ENCODE data around the gene KIF4A. TPM values are rescaled to one million over a fixed set of nuclear protein-coding genes. Genes with fewer than 3 reads are reported as not detected.
"Not testable (repeated sequence)": the region's sequence is repeated elsewhere in the genome, so short reads cannot be mapped to it uniquely, and the experiment has no call there.

The KIF4A gene
- total RNA-seq, 1 experiment from 2014 or later = 40.3 TPM

DNA sequence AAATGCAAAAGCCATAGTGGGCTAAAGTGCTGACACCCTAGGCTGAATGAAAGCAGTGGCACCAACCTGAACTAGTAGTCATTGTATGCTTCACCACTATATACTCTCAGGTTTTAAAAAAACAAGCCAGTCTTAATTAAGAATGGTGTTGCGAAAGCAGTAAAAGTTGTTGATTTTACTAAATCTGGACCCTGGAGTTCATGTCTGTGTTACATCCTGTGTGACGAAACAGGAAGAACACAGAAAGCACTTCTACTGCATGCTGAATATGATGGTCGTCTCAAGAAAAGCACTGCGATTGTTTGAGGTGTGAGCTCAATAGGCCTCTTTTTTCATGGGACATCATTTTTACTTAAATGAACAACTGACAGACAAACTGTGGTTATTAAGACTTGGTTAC is 109.0 kb downstream of the KIF4A start:
- intact Hi-C loops (cut with micrococcal nuclease) = no loop called here
- BruUV-seq (replicated peaks) = no TSS peak
- ChIA-PET CTCF (no interaction called here), RAD21 (ENCODE audit: low non-redundant PET in 1 of 2, low total read pairs in 2 of 2, uncharacterized antibody in 2 of 2, unreplicated experiment in 2 of 2) (no interaction called here), POLR2A (no interaction called here)
- Histone ChIP-seq H3K36me3 (ENCODE audit: control insufficient read depth in 1 of 2, insufficient read depth in 2 of 2, low read length in 2 of 2) (peaks cover 5 to 11% of the 10 kb centered on the region in 2 experiments; a peak in 2 of 4 replicates), H3K9me3 (ENCODE audit: control insufficient read depth in 1 of 2, insufficient read depth in 1 of 2, low read depth in 1 of 2, low read length in 2 of 2) (no peaks in the 10 kb centered on the region), H2AFZ (ENCODE audit: low read depth, low read length, poor library complexity, severe bottlenecking) (no peak overlapping the region), H3K27ac (ENCODE audit: low read depth, low read length) (no peak overlapping the region), H3K79me2 (ENCODE audit: insufficient read depth, low read length) (no peaks in the 10 kb centered on the region), H3K4me3 (replicated peaks in 1 of 2; ENCODE audit: low read depth in 1 of 2, low read length in 2 of 2) (no peak overlapping the region), H3K9ac (ENCODE audit: low read length) (no peak overlapping the region), H3K9me2 (ENCODE audit: insufficient read depth) (no peaks in the 10 kb centered on the region), H4K20me1 (ENCODE audit: insufficient read depth) (no peaks in the 10 kb centered on the region), H3K4me2 (ENCODE audit: low read length) (no peak overlapping the region), H3K4me1 (ENCODE audit: control insufficient read depth in 1 of 2, insufficient read depth in 2 of 2, low read length in 2 of 2) (no peaks in the 10 kb centered on the region), H3K27me3 (ENCODE audit: insufficient read depth, low read length) (no peaks in the 10 kb centered on the region)
- TF ChIP-seq, protein P1, sequence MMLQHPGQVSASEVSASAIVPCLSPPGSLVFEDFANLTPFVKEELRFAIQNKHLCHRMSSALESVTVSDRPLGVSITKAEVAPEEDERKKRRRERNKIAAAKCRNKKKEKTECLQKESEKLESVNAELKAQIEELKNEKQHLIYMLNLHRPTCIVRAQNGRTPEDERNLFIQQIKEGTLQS (IDR thresholded peaks at IDR 0.05) = no peak
- no peak for TF ChIP-seq ZNF274 (IDR thresholded peaks at IDR 0.05; ENCODE audit: low read depth, low read length)
- DNase-seq (ENCODE audit: low read depth, low spot score) (no peak), ATAC-seq (no peak)

DNA sequence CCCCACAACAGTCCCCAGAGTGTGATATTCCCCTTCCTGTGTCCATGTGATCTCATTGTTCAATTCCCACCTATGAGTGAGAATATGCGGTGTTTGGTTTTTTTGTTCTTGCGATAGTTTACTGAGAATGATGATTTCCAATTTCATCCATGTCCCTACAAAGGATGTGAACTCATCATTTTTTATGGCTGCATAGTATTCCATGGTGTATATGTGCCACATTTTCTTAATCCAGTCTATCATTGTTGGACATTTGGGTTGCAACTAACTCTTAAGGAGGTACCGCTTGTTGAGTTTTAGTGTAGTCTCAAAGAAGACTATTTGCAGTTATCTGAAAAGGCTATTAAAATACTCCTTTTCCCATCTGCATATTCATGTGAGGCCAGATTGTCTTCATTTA is 110.3 kb downstream of the KIF4A start:
- RAD21 ChIA-PET (ENCODE audit: low non-redundant PET in 1 of 2, low total read pairs in 2 of 2, uncharacterized antibody in 2 of 2, unreplicated experiment in 2 of 2); H3K27me3 ChIP-seq (ENCODE audit: insufficient read depth, low read length); H3K4me2 ChIP-seq (ENCODE audit: low read length); H4K20me1 ChIP-seq (ENCODE audit: insufficient read depth); H3K9me3 ChIP-seq (ENCODE audit: control insufficient read depth in 1 of 2, insufficient read depth in 1 of 2, low read depth in 1 of 2, low read length in 2 of 2); ATAC-seq; POLR2A ChIA-PET; intact Hi-C loops (cut with micrococcal nuclease); H3K9ac ChIP-seq (ENCODE audit: low read length); CTCF ChIA-PET; DNase-seq (ENCODE audit: low read depth, low spot score); H3K79me2 ChIP-seq (ENCODE audit: insufficient read depth, low read length); H3K27ac ChIP-seq (ENCODE audit: low read depth, low read length); H3K9me2 ChIP-seq (ENCODE audit: insufficient read depth); H3K4me1 ChIP-seq (ENCODE audit: control insufficient read depth in 1 of 2, insufficient read depth in 2 of 2, low read length in 2 of 2); H3K4me3 ChIP-seq (replicated peaks in 1 of 2; ENCODE audit: low read depth in 1 of 2, low read length in 2 of 2); BruUV-seq (replicated peaks); H2AFZ ChIP-seq (ENCODE audit: low read depth, low read length, poor library complexity, severe bottlenecking): not testable (repeated sequence)
- peaks cover 5 to 16% of the 10 kb centered on the region in 2 experiments; a peak in 3 of 4 replicates for H3K36me3 ChIP-seq (ENCODE audit: control insufficient read depth in 1 of 2, insufficient read depth in 2 of 2, low read length in 2 of 2)

DNA sequence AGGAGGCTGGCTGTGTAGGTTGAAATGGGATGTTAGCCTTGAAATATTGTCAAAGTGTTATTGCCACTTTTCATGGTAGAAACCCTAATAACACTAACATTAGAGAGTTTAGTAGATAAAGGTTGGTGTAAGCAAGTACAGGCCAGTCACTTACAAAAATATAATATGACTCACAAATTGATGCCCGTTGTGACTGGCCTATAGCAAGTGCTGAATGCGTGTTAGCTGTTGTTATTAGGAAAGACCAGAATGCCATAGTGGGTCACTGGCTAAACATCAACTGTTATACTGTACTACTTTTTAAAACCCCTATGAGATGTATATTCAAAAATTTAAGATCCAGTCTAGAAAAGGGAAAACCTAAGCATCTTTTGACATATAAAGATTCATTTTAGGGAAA is 112.8 kb downstream of the KIF4A start:
- POLR2A ChIA-PET = no interaction called here
- no peak for ATAC-seq

More for the DNA sequence above, 112.8 kb downstream of the KIF4A start:
- no TSS peak for BruUV-seq (replicated peaks)
- TF ChIP-seq ZFX (IDR thresholded peaks at IDR 0.05) (no peak), POLR2A (IDR thresholded peaks at IDR 0.05; ENCODE audit: borderline replicate concordance, extremely low read depth, insufficient read depth, insufficient read length) (no peak), SIN3A (IDR thresholded peaks at IDR 0.05; ENCODE audit: low read depth) (no peak), YY1 (IDR thresholded peaks at IDR 0.05; ENCODE audit: extremely low read depth, insufficient replicate concordance, low read depth, low read length) (no peak)
- RAD21 ChIA-PET (ENCODE audit: low non-redundant PET in 1 of 2, low total read pairs in 2 of 2, uncharacterized antibody in 2 of 2, unreplicated experiment in 2 of 2) = interaction anchor here in 1 of 2 experiments (0.6 kb wide), 1 partner anchor 32 kb away, joined by 4 read pairs; no protein-coding TSS in a partner anchor
- H3K36me3 ChIP-seq (ENCODE audit: control insufficient read depth in 1 of 2, insufficient read depth in 2 of 2, low read length in 2 of 2) = peaks cover 4 to 10% of the 10 kb centered on the region in 2 experiments; a peak in 2 of 4 replicates
- DNase-seq (ENCODE audit: low read depth, low spot score) = no peak
- no peaks in the 10 kb centered on the region for H3K4me1 ChIP-seq (ENCODE audit: control insufficient read depth in 1 of 2, insufficient read depth in 2 of 2, low read length in 2 of 2)
- CTCF ChIA-PET = no interaction called here
- H3K27me3 ChIP-seq (ENCODE audit: insufficient read depth, low read length) = no peaks in the 10 kb centered on the region
- H3K4me3 ChIP-seq (replicated peaks in 1 of 2; ENCODE audit: low read depth in 1 of 2, low read length in 2 of 2) = no peak overlapping the region
- no peaks in the 10 kb centered on the region for H3K9me2 ChIP-seq (ENCODE audit: insufficient read depth)
- intact Hi-C loops (cut with micrococcal nuclease) = no loop called here
- no peak overlapping the region for H3K9ac ChIP-seq (ENCODE audit: low read length)
- no peak overlapping the region for H2AFZ ChIP-seq (ENCODE audit: low read depth, low read length, poor library complexity, severe bottlenecking)
- no peaks in the 10 kb centered on the region for H4K20me1 ChIP-seq (ENCODE audit: insufficient read depth)
- no peak overlapping the region for H3K27ac ChIP-seq (ENCODE audit: low read depth, low read length)
- no peaks in the 10 kb centered on the region for H3K9me3 ChIP-seq (ENCODE audit: control insufficient read depth in 1 of 2, insufficient read depth in 1 of 2, low read depth in 1 of 2, low read length in 2 of 2)
- no peak overlapping the region for H3K4me2 ChIP-seq (ENCODE audit: low read length)
- no peaks in the 10 kb centered on the region for H3K79me2 ChIP-seq (ENCODE audit: insufficient read depth, low read length)

Measured in HCT116 (cell line).